GM23338 (cell line): ENCODE measurements around the gene MICAL3. TPM values are rescaled to one million over a fixed set of nuclear protein-coding genes. Genes with fewer than 3 reads are reported as not detected.

Source experiments
- ATAC-seq: fragments of 200-7000 bp; cut with Tn5 transposase; 3 replicates; pipeline ENCODE4 v1.9.1; 2020
- DNase-seq: peaks from one replicate; pipeline ENCODE4 v3.0.0-alpha.2; 2015; ENCODE audit warnings: low spot score
- H2AFZ ChIP-seq: fragments of 200-600 bp; sonication (generic); 2 replicates; pipeline ENCODE4 v1.8.0; 2016; ENCODE audit warnings: antibody characterized with exemption, mild to moderate bottlenecking, moderate library complexity
- H3F3A ChIP-seq: fragments of 200-600 bp; sonication (generic); replicated peaks from 2 replicates; pipeline ENCODE4 v1.8.0; 2017; ENCODE audit warnings: antibody characterized with exemption, mixed run types, low read depth
- H3K27ac ChIP-seq: fragments of 200-600 bp; sonication (generic); 2 replicates; pipeline ENCODE4 v1.6.1; 2016; ENCODE audit warnings: low read depth
- H3K27me3 ChIP-seq: fragments of 200-600 bp; sonication (generic); 2 replicates; pipeline ENCODE4 v1.8.0; 2016; ENCODE audit warnings: mild to moderate bottlenecking, mixed run types, moderate library complexity; ENCODE audit not compliant: insufficient read depth
- H3K36me3 ChIP-seq: fragments of 200-600 bp; sonication (generic); 2 replicates; pipeline ENCODE4 v1.8.0; 2016; ENCODE audit warnings: mild to moderate bottlenecking; ENCODE audit not compliant: insufficient read depth
- H3K4me1 ChIP-seq: fragments of 200-600 bp; sonication (generic); 2 replicates; pipeline ENCODE4 v1.8.0; 2016; ENCODE audit warnings: mild to moderate bottlenecking, moderate library complexity; ENCODE audit not compliant: insufficient read depth
- H3K4me2 ChIP-seq: fragments of 200-600 bp; sonication (generic); 2 replicates; pipeline ENCODE4 v1.7.1; 2017; ENCODE audit warnings: mixed run types
- H3K4me3 ChIP-seq: fragments of 200-600 bp; sonication (generic); 2 replicates; pipeline ENCODE4 v1.6.1; 2016; ENCODE audit warnings: mixed run types
- H3K79me2 ChIP-seq: fragments of 200-600 bp; sonication (generic); replicated peaks from 2 replicates; pipeline ENCODE4 v1.8.0; 2017; ENCODE audit warnings: mild to moderate bottlenecking; ENCODE audit not compliant: insufficient read depth
- H3K9me2 ChIP-seq: fragments of 200-600 bp; sonication (generic); 2 replicates; pipeline ENCODE4 v1.8.0; 2017; ENCODE audit not compliant: insufficient read depth
- H4K20me1 ChIP-seq: fragments of 200-600 bp; sonication (generic); replicated peaks from 2 replicates; pipeline ENCODE4 v1.8.0; 2017; ENCODE audit warnings: mild to moderate bottlenecking; ENCODE audit not compliant: insufficient read depth
- H3K27ac Mint-ChIP-seq: 2 replicates; pipeline ENCODE4 v1.8.0; 2020; ENCODE audit warnings: inconsistent platforms, mild to moderate bottlenecking, moderate library complexity, mixed read lengths
- H3K27me3 Mint-ChIP-seq: 3 replicates; pipeline ENCODE4 v1.8.0; 2022; ENCODE audit warnings: low read depth, mild to moderate bottlenecking, moderate library complexity, mixed read lengths, inconsistent platforms; ENCODE audit not compliant: insufficient read depth, poor library complexity
- H3K36me3 Mint-ChIP-seq: 3 replicates; pipeline ENCODE4 v1.8.0; 2021; ENCODE audit warnings: low read depth, mild to moderate bottlenecking, inconsistent platforms, moderate library complexity, mixed read lengths
- H3K4me1 Mint-ChIP-seq: 3 replicates; pipeline ENCODE4 v1.8.0; 2020; ENCODE audit warnings: mild to moderate bottlenecking, inconsistent platforms, mixed read lengths
- H3K4me3 Mint-ChIP-seq: 3 replicates; pipeline ENCODE4 v1.8.0; 2021; ENCODE audit warnings: moderate library complexity, mild to moderate bottlenecking, inconsistent platforms, mixed read lengths
- H3K9me3 Mint-ChIP-seq: 3 replicates; pipeline ENCODE4 v1.8.0; 2020; ENCODE audit warnings: moderate library complexity, mild to moderate bottlenecking, inconsistent platforms, mixed read lengths
- CREB1 ChIP-seq: fragments of 250-450 bp; sonication (Bioruptor Pico); IDR thresholded peaks from 2 replicates; pipeline ENCODE4 v1.5.0; 2020; ENCODE audit warnings: low read depth, mild to moderate bottlenecking, moderate library complexity
- EZH2 ChIP-seq: fragments of 200-600 bp; sonication (generic); IDR thresholded peaks from one replicate; pipeline ENCODE4 v1.8.0; 2017; ENCODE audit warnings: antibody characterized with exemption, mild to moderate bottlenecking, low read depth; ENCODE audit not compliant: unreplicated experiment
- EZH2phosphoT487 ChIP-seq: fragments of 200-600 bp; sonication (generic); IDR thresholded peaks from one replicate; pipeline ENCODE4 v1.8.1; 2018; ENCODE audit warnings: antibody characterized with exemption; ENCODE audit not compliant: unreplicated experiment
- JUNB ChIP-seq: IDR thresholded peaks from one replicate; pipeline ENCODE4 v1.6.1; 2016; ENCODE audit warnings: antibody characterized with exemption; ENCODE audit not compliant: unreplicated experiment
- NANOG ChIP-seq: IDR thresholded peaks from 2 replicates; pipeline ENCODE4 v1.6.1; 2016; ENCODE audit warnings: antibody characterized with exemption, borderline replicate concordance
- POLR2AphosphoS5 ChIP-seq: IDR thresholded peaks from 2 replicates; pipeline ENCODE4 v1.6.1; 2016; ENCODE audit warnings: antibody characterized with exemption, low read depth
- STAT1 ChIP-seq: IDR thresholded peaks from one replicate; pipeline ENCODE4 v1.6.1; 2016; ENCODE audit warnings: antibody characterized with exemption; ENCODE audit not compliant: unreplicated experiment
- ZNF114 ChIP-seq: fragments of 250-450 bp; sonication (Bioruptor Pico); IDR thresholded peaks from 2 replicates; pipeline ENCODE4 v1.5.0; 2020; ENCODE audit warnings: mild to moderate bottlenecking, moderate library complexity
- ZNF331 ChIP-seq: fragments of 250-450 bp; sonication (Bioruptor Pico); IDR thresholded peaks from 2 replicates; pipeline ENCODE4 v1.5.0; 2020; ENCODE audit warnings: low read depth, mild to moderate bottlenecking, moderate library complexity
- polyA plus RNA-seq: library from polyadenylated mRNA; unstranded; fragments of >200 nt; fragmentation: Nextera tagmentation; extraction: Ambion mirVana; gene quantifications from 2 replicates; pipeline ENCODE4 v1.2.1, GENCODE V29; 2016
- total RNA-seq: library from RNA; depleted of rRNA; stranded (reverse); fragments of >200 nt; shearing (Covaris generic); gene quantifications from 2 replicates; pipeline ENCODE4 v1.2.3, GENCODE V29; 2014
- TF ChIP-seq, protein P1 (sequence below): fragments of 250-450 bp; sonication (Bioruptor Pico); IDR thresholded peaks from 2 replicates; pipeline ENCODE4 v1.5.0; 2020; ENCODE audit warnings: mild to moderate bottlenecking, moderate library complexity
- TF ChIP-seq, protein P2 (sequence below), 2 experiments: fragments of 200-600 bp in 1 of 2; sonication (generic) in 1 of 2; conservative IDR thresholded peaks; 2 replicates each; pipeline versions ENCODE4 v1.5.1 to v1.6.1; 2016 to 2017; ENCODE audit warnings: antibody characterized with exemption in 2 of 2, low read depth in 2 of 2, mild to moderate bottlenecking in 2 of 2, moderate library complexity in 1 of 2
- TF ChIP-seq, protein P3 (sequence below): IDR thresholded peaks from one replicate; pipeline ENCODE4 v1.6.1; 2018; ENCODE audit warnings: antibody characterized with exemption; ENCODE audit not compliant: unreplicated experiment
- TF ChIP-seq, protein P4 (sequence below): IDR thresholded peaks from 2 replicates; pipeline ENCODE4 v1.6.1; 2016; ENCODE audit warnings: antibody characterized with exemption

MICAL3 gene
- total and polyA plus RNA-seq, 2 experiments from 2014 or later = 10.1 to 33.9 TPM

DNA sequence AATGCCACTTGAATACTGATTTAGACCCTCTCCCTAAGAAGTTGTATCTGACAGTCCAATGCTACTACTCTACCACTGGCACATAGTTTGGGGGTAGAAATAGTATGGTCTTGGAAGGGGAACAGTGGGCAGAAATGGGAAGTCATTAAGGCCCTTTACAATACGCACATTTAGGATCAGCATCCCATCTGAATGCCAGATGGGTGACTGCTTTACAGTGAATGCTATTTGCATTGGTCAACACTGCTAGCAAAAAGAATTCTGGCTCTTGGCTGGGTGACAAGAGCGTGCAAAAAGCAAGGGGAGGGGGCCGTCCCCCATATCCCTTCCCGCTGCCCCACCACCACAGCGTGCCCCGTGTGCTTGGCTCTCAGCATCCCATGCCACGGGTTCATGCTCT is 145.4 kb downstream of the MICAL3 start:
- H3K9me2 ChIP-seq = no peaks in the 10 kb centered on the region
- no peak for DNase-seq
- H3K27me3 ChIP-seq = peaks cover 66% of the 10 kb centered on the region
- H4K20me1 ChIP-seq = peaks cover 42% of the 10 kb centered on the region
- Mint-ChIP-seq H3K36me3 (peaks cover 44% of the 10 kb centered on the region), H3K27me3 (peaks cover 62% of the 10 kb centered on the region), H3K4me1 (no peaks in the 10 kb centered on the region; the same call in 2 of the 3 replicates), H3K9me3 (peaks cover 3% of the 10 kb centered on the region; the same call in 1 of the 3 replicates), H3K4me3 (no peak overlapping the region), H3K27ac (no peak overlapping the region)
- no peak for ATAC-seq
- no peaks in the 10 kb centered on the region for H3K79me2 ChIP-seq
- no peak overlapping the region for H3K4me2 ChIP-seq
- H3K4me1 ChIP-seq = no peaks in the 10 kb centered on the region
- no peak overlapping the region for H2AFZ ChIP-seq
- no peak overlapping the region for H3K4me3 ChIP-seq
- H3K36me3 ChIP-seq = no peaks in the 10 kb centered on the region
- TF ChIP-seq CREB1 (CRISPR knock-in tag) = no peak
- no peak for TF ChIP-seq NANOG
- TF ChIP-seq POLR2AphosphoS5 = no peak
- no peak for TF ChIP-seq EZH2phosphoT487
- no peak for TF ChIP-seq EZH2
- no peak for TF ChIP-seq STAT1
- TF ChIP-seq ZNF331 (CRISPR knock-in tag) = no peak
- no peak for TF ChIP-seq ZNF114 (CRISPR knock-in tag)
- no peak for TF ChIP-seq JUNB
- TF ChIP-seq, protein P1, sequence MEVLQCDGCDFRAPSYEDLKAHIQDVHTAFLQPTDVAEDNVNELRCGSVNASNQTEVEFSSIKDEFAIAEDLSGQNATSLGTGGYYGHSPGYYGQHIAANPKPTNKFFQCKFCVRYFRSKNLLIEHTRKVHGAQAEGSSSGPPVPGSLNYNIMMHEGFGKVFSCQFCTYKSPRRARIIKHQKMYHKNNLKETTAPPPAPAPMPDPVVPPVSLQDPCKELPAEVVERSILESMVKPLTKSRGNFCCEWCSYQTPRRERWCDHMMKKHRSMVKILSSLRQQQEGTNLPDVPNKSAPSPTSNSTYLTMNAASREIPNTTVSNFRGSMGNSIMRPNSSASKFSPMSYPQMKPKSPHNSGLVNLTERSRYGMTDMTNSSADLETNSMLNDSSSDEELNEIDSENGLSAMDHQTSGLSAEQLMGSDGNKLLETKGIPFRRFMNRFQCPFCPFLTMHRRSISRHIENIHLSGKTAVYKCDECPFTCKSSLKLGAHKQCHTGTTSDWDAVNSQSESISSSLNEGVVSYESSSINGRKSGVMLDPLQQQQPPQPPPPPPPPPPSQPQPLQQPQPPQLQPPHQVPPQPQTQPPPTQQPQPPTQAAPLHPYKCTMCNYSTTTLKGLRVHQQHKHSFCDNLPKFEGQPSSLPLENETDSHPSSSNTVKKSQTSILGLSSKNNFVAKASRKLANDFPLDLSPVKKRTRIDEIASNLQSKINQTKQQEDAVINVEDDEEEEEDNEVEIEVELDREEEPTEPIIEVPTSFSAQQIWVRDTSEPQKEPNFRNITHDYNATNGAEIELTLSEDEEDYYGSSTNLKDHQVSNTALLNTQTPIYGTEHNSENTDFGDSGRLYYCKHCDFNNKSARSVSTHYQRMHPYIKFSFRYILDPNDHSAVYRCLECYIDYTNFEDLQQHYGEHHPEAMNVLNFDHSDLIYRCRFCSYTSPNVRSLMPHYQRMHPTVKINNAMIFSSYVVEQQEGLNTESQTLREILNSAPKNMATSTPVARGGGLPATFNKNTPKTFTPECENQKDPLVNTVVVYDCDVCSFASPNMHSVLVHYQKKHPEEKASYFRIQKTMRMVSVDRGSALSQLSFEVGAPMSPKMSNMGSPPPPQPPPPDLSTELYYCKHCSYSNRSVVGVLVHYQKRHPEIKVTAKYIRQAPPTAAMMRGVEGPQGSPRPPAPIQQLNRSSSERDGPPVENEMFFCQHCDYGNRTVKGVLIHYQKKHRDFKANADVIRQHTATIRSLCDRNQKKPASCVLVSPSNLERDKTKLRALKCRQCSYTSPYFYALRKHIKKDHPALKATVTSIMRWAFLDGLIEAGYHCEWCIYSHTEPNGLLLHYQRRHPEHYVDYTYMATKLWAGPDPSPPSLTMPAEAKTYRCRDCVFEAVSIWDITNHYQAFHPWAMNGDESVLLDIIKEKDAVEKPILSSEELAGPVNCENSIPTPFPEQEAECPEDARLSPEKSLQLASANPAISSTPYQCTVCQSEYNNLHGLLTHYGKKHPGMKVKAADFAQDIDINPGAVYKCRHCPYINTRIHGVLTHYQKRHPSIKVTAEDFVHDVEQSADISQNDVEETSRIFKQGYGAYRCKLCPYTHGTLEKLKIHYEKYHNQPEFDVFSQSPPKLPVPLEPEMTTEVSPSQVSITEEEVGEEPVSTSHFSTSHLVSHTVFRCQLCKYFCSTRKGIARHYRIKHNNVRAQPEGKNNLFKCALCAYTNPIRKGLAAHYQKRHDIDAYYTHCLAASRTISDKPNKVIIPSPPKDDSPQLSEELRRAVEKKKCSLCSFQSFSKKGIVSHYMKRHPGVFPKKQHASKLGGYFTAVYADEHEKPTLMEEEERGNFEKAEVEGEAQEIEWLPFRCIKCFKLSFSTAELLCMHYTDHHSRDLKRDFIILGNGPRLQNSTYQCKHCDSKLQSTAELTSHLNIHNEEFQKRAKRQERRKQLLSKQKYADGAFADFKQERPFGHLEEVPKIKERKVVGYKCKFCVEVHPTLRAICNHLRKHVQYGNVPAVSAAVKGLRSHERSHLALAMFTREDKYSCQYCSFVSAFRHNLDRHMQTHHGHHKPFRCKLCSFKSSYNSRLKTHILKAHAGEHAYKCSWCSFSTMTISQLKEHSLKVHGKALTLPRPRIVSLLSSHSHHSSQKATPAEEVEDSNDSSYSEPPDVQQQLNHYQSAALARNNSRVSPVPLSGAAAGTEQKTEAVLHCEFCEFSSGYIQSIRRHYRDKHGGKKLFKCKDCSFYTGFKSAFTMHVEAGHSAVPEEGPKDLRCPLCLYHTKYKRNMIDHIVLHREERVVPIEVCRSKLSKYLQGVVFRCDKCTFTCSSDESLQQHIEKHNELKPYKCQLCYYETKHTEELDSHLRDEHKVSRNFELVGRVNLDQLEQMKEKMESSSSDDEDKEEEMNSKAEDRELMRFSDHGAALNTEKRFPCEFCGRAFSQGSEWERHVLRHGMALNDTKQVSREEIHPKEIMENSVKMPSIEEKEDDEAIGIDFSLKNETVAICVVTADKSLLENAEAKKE (CRISPR knock-in tag) = no peak
- TF ChIP-seq, protein P2, sequence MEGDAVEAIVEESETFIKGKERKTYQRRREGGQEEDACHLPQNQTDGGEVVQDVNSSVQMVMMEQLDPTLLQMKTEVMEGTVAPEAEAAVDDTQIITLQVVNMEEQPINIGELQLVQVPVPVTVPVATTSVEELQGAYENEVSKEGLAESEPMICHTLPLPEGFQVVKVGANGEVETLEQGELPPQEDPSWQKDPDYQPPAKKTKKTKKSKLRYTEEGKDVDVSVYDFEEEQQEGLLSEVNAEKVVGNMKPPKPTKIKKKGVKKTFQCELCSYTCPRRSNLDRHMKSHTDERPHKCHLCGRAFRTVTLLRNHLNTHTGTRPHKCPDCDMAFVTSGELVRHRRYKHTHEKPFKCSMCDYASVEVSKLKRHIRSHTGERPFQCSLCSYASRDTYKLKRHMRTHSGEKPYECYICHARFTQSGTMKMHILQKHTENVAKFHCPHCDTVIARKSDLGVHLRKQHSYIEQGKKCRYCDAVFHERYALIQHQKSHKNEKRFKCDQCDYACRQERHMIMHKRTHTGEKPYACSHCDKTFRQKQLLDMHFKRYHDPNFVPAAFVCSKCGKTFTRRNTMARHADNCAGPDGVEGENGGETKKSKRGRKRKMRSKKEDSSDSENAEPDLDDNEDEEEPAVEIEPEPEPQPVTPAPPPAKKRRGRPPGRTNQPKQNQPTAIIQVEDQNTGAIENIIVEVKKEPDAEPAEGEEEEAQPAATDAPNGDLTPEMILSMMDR (conservative IDR thresholded peaks at IDR 0.05; ENCODE audit: low read depth in 2 of 2) = no peak
- TF ChIP-seq, protein P3, sequence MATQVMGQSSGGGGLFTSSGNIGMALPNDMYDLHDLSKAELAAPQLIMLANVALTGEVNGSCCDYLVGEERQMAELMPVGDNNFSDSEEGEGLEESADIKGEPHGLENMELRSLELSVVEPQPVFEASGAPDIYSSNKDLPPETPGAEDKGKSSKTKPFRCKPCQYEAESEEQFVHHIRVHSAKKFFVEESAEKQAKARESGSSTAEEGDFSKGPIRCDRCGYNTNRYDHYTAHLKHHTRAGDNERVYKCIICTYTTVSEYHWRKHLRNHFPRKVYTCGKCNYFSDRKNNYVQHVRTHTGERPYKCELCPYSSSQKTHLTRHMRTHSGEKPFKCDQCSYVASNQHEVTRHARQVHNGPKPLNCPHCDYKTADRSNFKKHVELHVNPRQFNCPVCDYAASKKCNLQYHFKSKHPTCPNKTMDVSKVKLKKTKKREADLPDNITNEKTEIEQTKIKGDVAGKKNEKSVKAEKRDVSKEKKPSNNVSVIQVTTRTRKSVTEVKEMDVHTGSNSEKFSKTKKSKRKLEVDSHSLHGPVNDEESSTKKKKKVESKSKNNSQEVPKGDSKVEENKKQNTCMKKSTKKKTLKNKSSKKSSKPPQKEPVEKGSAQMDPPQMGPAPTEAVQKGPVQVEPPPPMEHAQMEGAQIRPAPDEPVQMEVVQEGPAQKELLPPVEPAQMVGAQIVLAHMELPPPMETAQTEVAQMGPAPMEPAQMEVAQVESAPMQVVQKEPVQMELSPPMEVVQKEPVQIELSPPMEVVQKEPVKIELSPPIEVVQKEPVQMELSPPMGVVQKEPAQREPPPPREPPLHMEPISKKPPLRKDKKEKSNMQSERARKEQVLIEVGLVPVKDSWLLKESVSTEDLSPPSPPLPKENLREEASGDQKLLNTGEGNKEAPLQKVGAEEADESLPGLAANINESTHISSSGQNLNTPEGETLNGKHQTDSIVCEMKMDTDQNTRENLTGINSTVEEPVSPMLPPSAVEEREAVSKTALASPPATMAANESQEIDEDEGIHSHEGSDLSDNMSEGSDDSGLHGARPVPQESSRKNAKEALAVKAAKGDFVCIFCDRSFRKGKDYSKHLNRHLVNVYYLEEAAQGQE = no peak
- TF ChIP-seq, protein P4, sequence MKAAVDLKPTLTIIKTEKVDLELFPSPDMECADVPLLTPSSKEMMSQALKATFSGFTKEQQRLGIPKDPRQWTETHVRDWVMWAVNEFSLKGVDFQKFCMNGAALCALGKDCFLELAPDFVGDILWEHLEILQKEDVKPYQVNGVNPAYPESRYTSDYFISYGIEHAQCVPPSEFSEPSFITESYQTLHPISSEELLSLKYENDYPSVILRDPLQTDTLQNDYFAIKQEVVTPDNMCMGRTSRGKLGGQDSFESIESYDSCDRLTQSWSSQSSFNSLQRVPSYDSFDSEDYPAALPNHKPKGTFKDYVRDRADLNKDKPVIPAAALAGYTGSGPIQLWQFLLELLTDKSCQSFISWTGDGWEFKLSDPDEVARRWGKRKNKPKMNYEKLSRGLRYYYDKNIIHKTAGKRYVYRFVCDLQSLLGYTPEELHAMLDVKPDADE = no peak
- no peak overlapping the region for H3K27ac ChIP-seq
- no peaks in the 10 kb centered on the region for H3F3A ChIP-seq
